Chondrocyte (in vitro differentiated cells): Measurements from ENCODE around the gene UHRF1. TPM values are rescaled to one million over a fixed set of nuclear protein-coding genes. Genes with fewer than 3 reads are reported as not detected.

Experiments
- DNase-seq: peaks from one replicate; pipeline ENCODE4 v3.0.0; 2021; ENCODE audit warnings: mixed read lengths, low spot score
- H3K27ac Mint-ChIP-seq: one replicate; pipeline ENCODE4 v1.8.0; 2021; ENCODE audit warnings: mild to moderate bottlenecking, moderate library complexity, mixed read lengths; ENCODE audit not compliant: unreplicated experiment
- H3K27me3 Mint-ChIP-seq: 2 replicates; pipeline ENCODE4 v1.8.0; 2021; ENCODE audit warnings: low read depth, mixed read lengths
- H3K36me3 Mint-ChIP-seq: 2 replicates; pipeline ENCODE4 v1.8.0; 2021; ENCODE audit warnings: low read depth, mixed read lengths
- H3K4me1 Mint-ChIP-seq: 2 replicates; pipeline ENCODE4 v1.8.0; 2021; ENCODE audit warnings: low read depth, mild to moderate bottlenecking, mixed read lengths
- H3K4me3 Mint-ChIP-seq: one replicate; pipeline ENCODE4 v1.8.0; 2021; ENCODE audit warnings: mild to moderate bottlenecking, moderate library complexity, mixed read lengths; ENCODE audit not compliant: unreplicated experiment
- H3K9me3 Mint-ChIP-seq: 2 replicates; pipeline ENCODE4 v1.8.0; 2021; ENCODE audit warnings: low read depth, mixed read lengths
- microRNA-seq: library from miRNA; unstranded; fragments of <30 nt; microRNA quantifications from one replicate; pipeline ENCODE4 v1.2.0, GENCODE V29; 2020; ENCODE audit warnings: borderline number of aligned reads
- total RNA-seq: library from RNA; stranded (reverse); gene quantifications from 3 replicates; pipeline ENCODE4 v1.2.1, GENCODE V29; 2021
- TF ChIP-seq, protein P1 (sequence below): fragments of 200-600 bp; sonication (generic); IDR thresholded peaks from 2 replicates; pipeline ENCODE4 v1.5.0; 2021; ENCODE audit warnings: antibody characterized with exemption, mild to moderate bottlenecking, moderate library complexity

The UHRF1 gene
- total RNA-seq, 1 donor from 2014 or later, result 17.4 TPM

- no peak overlapping the region for H3K27ac Mint-ChIP-seq
- H3K9me3 Mint-ChIP-seq, result peaks cover 6% of the 10 kb centered on the region
- no peak for DNase-seq
- H3K4me3 Mint-ChIP-seq, result no peak overlapping the region
- H3K27me3 Mint-ChIP-seq, result no peaks in the 10 kb centered on the region
- TF ChIP-seq, protein P1, sequence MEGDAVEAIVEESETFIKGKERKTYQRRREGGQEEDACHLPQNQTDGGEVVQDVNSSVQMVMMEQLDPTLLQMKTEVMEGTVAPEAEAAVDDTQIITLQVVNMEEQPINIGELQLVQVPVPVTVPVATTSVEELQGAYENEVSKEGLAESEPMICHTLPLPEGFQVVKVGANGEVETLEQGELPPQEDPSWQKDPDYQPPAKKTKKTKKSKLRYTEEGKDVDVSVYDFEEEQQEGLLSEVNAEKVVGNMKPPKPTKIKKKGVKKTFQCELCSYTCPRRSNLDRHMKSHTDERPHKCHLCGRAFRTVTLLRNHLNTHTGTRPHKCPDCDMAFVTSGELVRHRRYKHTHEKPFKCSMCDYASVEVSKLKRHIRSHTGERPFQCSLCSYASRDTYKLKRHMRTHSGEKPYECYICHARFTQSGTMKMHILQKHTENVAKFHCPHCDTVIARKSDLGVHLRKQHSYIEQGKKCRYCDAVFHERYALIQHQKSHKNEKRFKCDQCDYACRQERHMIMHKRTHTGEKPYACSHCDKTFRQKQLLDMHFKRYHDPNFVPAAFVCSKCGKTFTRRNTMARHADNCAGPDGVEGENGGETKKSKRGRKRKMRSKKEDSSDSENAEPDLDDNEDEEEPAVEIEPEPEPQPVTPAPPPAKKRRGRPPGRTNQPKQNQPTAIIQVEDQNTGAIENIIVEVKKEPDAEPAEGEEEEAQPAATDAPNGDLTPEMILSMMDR, result no peak
- H3K36me3 Mint-ChIP-seq, result peaks cover 3% of the 10 kb centered on the region
- H3K4me1 Mint-ChIP-seq, result peaks cover 29% of the 10 kb centered on the region
Observed at GRCh38 chr19:5006821-5007220, 97.5 kb downstream of the UHRF1 start.

Small RNAs within 50 kb of the gene (microRNA-seq; reads per million reads assigned to microRNA genes)
- not detected for gene MIR4747

Other genes with a start within 250 kb of the UHRF1 start
- 124 to 130 TPM (median 124 TPM) in 3 replicates for gene MYDGF, start 239.2 kb upstream of the UHRF1 start, total RNA-seq
- gene DPP9, start 185.7 kb upstream of the UHRF1 start, total RNA-seq, result 31.5 to 41.5 TPM (median 38.7 TPM) in 3 replicates
- gene FEM1A, start 117.8 kb upstream of the UHRF1 start, total RNA-seq, result 11.1 to 12.3 TPM (median 11.4 TPM) in 3 replicates
- gene TICAM1, start 77.8 kb upstream of the UHRF1 start, total RNA-seq, result 6.8 to 13.2 TPM (median 12.3 TPM) in 3 replicates
- 91.8 to 93.2 TPM (median 93.0 TPM) in 3 replicates for gene PLIN3, start 41.8 kb upstream of the UHRF1 start, total RNA-seq
- 0.41 TPM in 1 of 3 replicates, not detected in the others for gene ARRDC5, start 6.6 kb upstream of the UHRF1 start, total RNA-seq
- gene KDM4B, start 59.6 kb downstream of the UHRF1 start, total RNA-seq, result 50.7 to 53.2 TPM (median 52.2 TPM) in 3 replicates